Colonic mucosa (tissue), 4 donors: ENCODE results near the gene CLDN5. TPM values are rescaled to one million over a fixed set of nuclear protein-coding genes. Genes with fewer than 3 reads are reported as not detected.
A peak's percentile ranks its signal among the peaks of the same experiment; 100 is the strongest.

Source experiments
- DNase-seq: peaks from one replicate; pipeline ENCODE4 v3.0.0-alpha.2; 2020
- H3K27ac ChIP-seq: fragments of 200-600 bp; one replicate; pipeline ENCODE4 v1.8.0; 2021
- H3K27me3 ChIP-seq: fragments of 200-600 bp; one replicate; pipeline ENCODE4 v1.8.0; 2021
- H3K36me3 ChIP-seq: fragments of 200-600 bp; one replicate; pipeline ENCODE4 v1.8.0; 2021
- H3K4me1 ChIP-seq: fragments of 200-600 bp; one replicate; pipeline ENCODE4 v1.8.0; 2021; ENCODE audit warnings: mild to moderate bottlenecking
- H3K4me3 ChIP-seq: fragments of 200-600 bp; one replicate; pipeline ENCODE4 v1.8.0; 2021
- H3K9ac ChIP-seq, 2 donors: one replicate each; pipeline ENCODE4 v1.7.0; 2013; ENCODE audit warnings: control low read depth in 2 of 2, low read depth in 2 of 2, low read length in 2 of 2
- H3K9me3 ChIP-seq: fragments of 200-600 bp; one replicate; pipeline ENCODE4 v1.8.0; 2021
- CTCF ChIP-seq: fragments of 200-600 bp; IDR thresholded peaks from one replicate; pipeline ENCODE4 v1.8.0; 2022; ENCODE audit warnings: antibody characterized with exemption, mild to moderate bottlenecking
- intact Hi-C: fragments of 100-400 bp; cut with DNase I; formaldehyde crosslinking; loops from one replicate; pipeline ENCODE4 v1.14.1; 2022
- total RNA-seq, 2 donors: library from RNA; stranded (reverse); fragmentation: NEBNext Ultra II Directional in 1 of 2; extraction: Animal tissue kit (Norgen Biotek cat#: 25700) in 1 of 2; gene quantifications; one replicate each; pipeline ENCODE4 v1.2.1, GENCODE V29; 2021
- donor health status: healthy.
- donor health status: DM: no; HTN: no; CAD: no.
- donor health status: DM: no; HTN: no; CAD: no.

CLDN5 gene
- total RNA-seq, 2 donors from 2014 or later = 10.4 to 31.0 TPM

DNA sequence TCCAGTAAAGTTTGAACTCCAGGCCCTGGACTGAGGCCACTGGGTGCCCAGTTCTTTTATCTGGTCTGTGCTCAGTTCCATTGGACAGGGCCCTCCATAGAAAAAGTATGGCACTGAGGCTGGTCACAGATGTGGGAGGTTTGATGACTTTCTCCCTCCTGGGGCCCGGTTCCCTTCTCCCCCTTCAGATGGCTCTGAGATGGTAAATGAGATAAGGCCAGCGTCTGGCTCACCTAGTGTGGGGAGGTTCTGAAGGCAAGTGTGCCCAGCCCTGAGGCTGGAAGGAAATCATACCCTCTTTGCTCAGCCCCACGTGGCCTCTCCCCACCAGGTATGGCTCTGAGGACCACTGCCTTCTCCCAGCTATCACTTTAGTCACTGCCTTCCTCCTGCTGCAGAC lies 1.5 kb upstream of the CLDN5 start:
- no peak for TF ChIP-seq CTCF
- Histone ChIP-seq H3K9me3 (no peaks in the 10 kb centered on the region), H3K27me3 (peaks cover 30% of the 10 kb centered on the region), H3K9ac (no peak overlapping the region), H3K27ac (no peak overlapping the region), H3K4me3 (no peak overlapping the region), H3K36me3 (no peaks in the 10 kb centered on the region), H3K4me1 (no peaks in the 10 kb centered on the region)
- intact Hi-C loops = no loop called here
- DNase-seq = no peak

DNA sequence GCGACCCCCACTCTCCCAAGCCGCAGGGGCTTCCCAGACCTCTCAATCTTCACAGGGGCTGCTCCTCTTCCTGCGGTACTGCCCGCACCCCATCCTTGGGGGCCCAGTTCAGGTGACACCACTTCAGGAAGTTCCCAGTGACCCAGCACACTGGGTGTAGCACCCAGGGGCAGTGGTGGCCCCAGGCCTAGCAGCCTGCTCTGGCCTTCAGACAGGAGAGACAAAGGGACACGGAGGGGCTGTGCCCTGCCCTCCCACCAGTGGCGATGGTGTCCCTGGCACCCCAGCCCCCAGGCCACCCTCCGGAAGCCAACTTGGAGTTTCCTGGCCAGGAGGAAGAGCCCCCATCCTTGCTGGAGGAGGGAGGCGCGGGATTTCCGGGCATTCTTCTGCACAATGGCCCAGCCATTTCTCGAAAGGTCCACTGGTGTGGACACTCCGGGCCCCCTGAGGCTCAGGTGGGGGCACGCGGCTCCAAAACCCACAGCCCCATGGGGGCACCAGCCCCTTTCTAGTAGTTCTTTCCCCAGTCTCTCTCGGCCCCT lies 978 bp upstream of the CLDN5 start:
- TF ChIP-seq CTCF = no peak
- no peak for DNase-seq
- Histone ChIP-seq H3K9me3 (no peaks in the 10 kb centered on the region), H3K36me3 (no peaks in the 10 kb centered on the region), H3K27me3 (peaks cover 30% of the 10 kb centered on the region), H3K9ac (peak overlapping the region in 1 of 2 donors; percentile 24), H3K27ac (no peak overlapping the region), H3K4me1 (no peaks in the 10 kb centered on the region), H3K4me3 (no peak overlapping the region)
- intact Hi-C loops = no loop called here

GRCh38 chr22:19523240-19524169 lies 705 bp downstream of the CLDN5 start:
- no peak for DNase-seq
- H3K9me3 ChIP-seq = no peaks in the 10 kb centered on the region
- H3K36me3 ChIP-seq = no peaks in the 10 kb centered on the region
- H3K27ac ChIP-seq = no peak overlapping the region
- H3K4me3 ChIP-seq = peak overlapping the region; percentile 17
- H3K9ac ChIP-seq = peak overlapping the region in 1 of 2 donors; percentile 24
- H3K4me1 ChIP-seq = no peaks in the 10 kb centered on the region
- intact Hi-C loops = no loop called here
- TF ChIP-seq CTCF = no peak
- H3K27me3 ChIP-seq = peaks cover 30% of the 10 kb centered on the region

DNA sequence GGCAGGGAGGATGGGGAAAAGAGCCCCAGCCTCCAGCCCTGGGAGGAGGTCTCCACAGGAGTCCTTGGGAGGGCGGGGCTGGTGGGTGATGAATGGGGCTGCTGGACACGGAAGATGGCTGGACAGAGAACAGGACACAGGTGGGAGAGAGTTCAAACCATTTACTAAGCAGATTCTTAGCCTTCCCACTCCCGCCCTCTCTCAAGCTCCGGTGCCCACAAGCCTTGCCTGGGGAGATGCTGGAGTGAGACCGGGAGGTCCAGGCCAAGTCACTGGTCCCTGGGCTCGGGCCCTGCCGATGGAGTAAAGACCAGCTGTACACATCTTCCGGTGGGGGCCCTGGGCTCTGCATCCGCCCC lies 1.4 kb downstream of the CLDN5 start:
- H3K4me1 ChIP-seq = no peaks in the 10 kb centered on the region
- H3K9ac ChIP-seq = peak overlapping the region in 1 of 2 donors; percentile 24
- H3K27me3 ChIP-seq = peaks cover 30% of the 10 kb centered on the region
- no peaks in the 10 kb centered on the region for H3K9me3 ChIP-seq
- intact Hi-C loops = no loop called here
- no peaks in the 10 kb centered on the region for H3K36me3 ChIP-seq
- TF ChIP-seq CTCF = no peak
- no peak overlapping the region for H3K27ac ChIP-seq
- no peak for DNase-seq
- peak overlapping the region; percentile 17 for H3K4me3 ChIP-seq

- Histone ChIP-seq H3K36me3 (no peaks in the 10 kb centered on the region), H3K4me1 (no peaks in the 10 kb centered on the region), H3K9me3 (no peaks in the 10 kb centered on the region), H3K9ac (no peak overlapping the region), H3K27me3 (peaks cover 30% of the 10 kb centered on the region), H3K4me3 (peak overlapping the region; percentile 17), H3K27ac (no peak overlapping the region)
- intact Hi-C loops = no loop called here
- no peak for TF ChIP-seq CTCF
- DNase-seq = no peak
Measured at GRCh38 chr22:19522190-19522880, 1.9 kb downstream of the CLDN5 start.
